ENCODE data around the gene ARHGEF19. TPM values are rescaled to one million over a fixed set of nuclear protein-coding genes. Genes with fewer than 3 reads are reported as not detected.

The ARHGEF19 gene
- total RNA-seq, 2 experiments from 2014 or later, result 10.7 to 12.1 TPM

- Mint-ChIP-seq H3K36me3 (ENCODE audit: low read depth) (no peaks in the 10 kb centered on the region), H3K9me3 (no peaks in the 10 kb centered on the region), H3K4me1 (peaks cover 25% of the 10 kb centered on the region), H3K4me3 (no peak overlapping the region), H3K27ac (no peak overlapping the region), H3K27me3 (peaks cover 6% of the 10 kb centered on the region)
- no peak for DNase-seq
- POLR2A ChIA-PET, result no interaction called here
- CTCF ChIA-PET, result interaction anchor here (0.9 kb wide), 1 partner anchor 140 kb away, joined by 3 read pairs; the partner anchor contains the start of gene FAM131C
These were observed 561 bp upstream of the ARHGEF19 start for GRCh38 chr1:16213013-16213412.

GRCh38 chr1:16211824-16212223, 628 bp downstream of the ARHGEF19 start:
- no peak for DNase-seq
- H3K9me3 Mint-ChIP-seq, result no peaks in the 10 kb centered on the region
- no peak overlapping the region for H3K27ac Mint-ChIP-seq
- no peaks in the 10 kb centered on the region for H3K36me3 Mint-ChIP-seq (ENCODE audit: low read depth)
- no peak overlapping the region for H3K4me3 Mint-ChIP-seq
- peaks cover 16% of the 10 kb centered on the region for H3K4me1 Mint-ChIP-seq
- ChIA-PET CTCF (interaction anchor here (1.1 to 1.2 kb wide), 3 partner anchors 10 to 31 kb away, joined by 3 read pairs; no protein-coding TSS in a partner anchor), POLR2A (no interaction called here)
- H3K27me3 Mint-ChIP-seq, result peaks cover 6% of the 10 kb centered on the region

DNA sequence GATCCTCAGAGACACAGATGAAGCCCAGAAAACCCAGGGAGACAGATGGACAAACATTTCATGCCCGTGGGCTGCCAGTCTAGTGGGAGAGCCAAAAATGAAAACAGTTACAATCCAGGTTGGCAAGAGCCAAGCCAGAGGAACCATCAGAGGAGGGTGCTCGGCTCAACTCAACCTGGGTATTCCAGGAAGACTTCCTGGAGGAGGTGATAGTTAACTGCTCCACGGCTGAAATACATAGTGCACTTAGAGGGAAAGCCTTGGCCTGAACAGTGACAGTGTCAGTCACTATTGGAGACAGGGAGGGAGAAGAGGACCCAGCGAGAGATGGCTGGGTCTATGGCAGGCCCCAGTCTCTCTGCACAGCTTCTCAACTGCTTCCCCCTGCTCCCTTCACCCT, 1.9 kb downstream of the ARHGEF19 start:
- H3K4me3 Mint-ChIP-seq, result no peak overlapping the region
- peaks cover 9% of the 10 kb centered on the region for H3K4me1 Mint-ChIP-seq
- ChIA-PET POLR2A (no interaction called here), CTCF (no interaction called here)
- no peaks in the 10 kb centered on the region for H3K9me3 Mint-ChIP-seq
- no peak for DNase-seq
- H3K36me3 Mint-ChIP-seq (ENCODE audit: low read depth), result no peaks in the 10 kb centered on the region
- peak overlapping the region; percentile 63 for H3K27ac Mint-ChIP-seq
- H3K27me3 Mint-ChIP-seq, result peaks cover 6% of the 10 kb centered on the region

GRCh38 chr1:16209847-16210407, 2.5 kb downstream of the ARHGEF19 start:
- Mint-ChIP-seq H3K27me3 (peaks cover 6% of the 10 kb centered on the region), H3K4me3 (no peak overlapping the region), H3K36me3 (ENCODE audit: low read depth) (no peaks in the 10 kb centered on the region), H3K9me3 (no peaks in the 10 kb centered on the region), H3K4me1 (peaks cover 9% of the 10 kb centered on the region), H3K27ac (no peak overlapping the region)
- ChIA-PET CTCF (no interaction called here), POLR2A (no interaction called here)
- no peak for DNase-seq

- no peak overlapping the region for H3K4me3 Mint-ChIP-seq
These were observed 3.2 kb downstream of the ARHGEF19 start for GRCh38 chr1:16209132-16209846.

DNA sequence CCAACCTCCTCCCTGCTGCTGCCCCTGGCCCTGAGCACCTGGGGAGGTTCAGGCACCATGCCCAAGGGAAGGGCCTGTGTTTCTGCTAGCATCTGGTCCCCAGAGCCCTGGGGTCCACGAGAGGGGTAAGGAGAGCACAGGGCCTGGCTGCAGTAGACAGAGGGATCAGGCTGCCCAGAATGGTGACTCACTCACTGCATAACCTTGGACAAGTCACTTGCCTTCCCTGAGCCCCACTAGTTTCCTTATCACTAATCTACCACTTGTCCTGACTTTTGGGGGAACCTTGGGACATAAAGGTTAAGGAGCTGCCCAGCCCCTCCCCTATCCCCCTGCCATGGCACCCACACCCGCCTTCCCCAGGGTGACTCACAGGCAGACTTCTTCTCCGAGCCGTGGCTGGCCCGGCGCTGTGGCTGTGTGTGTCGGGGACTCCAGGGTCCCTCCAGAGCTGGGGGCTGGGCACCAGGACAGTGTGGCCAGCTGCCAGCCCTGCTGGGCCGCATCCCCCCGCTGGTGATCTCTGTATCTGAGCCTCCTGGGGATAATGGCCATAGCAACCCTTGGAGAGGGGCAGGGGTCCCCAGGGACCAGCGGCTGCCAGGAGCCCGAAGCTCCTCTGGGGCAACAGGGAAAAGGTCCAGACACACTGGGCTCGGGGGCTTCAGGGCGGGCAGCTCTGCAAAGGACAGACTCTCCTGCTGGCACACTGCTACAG, 4.0 kb downstream of the ARHGEF19 start:
- POLR2A ChIA-PET, result no interaction called here

More at GRCh38 chr1:16209132-16209846, 3.2 kb downstream of the ARHGEF19 start:
- Mint-ChIP-seq H3K27me3 (peaks cover 6% of the 10 kb centered on the region), H3K27ac (peak overlapping the region; percentile 43), H3K4me1 (peaks cover 11% of the 10 kb centered on the region), H3K36me3 (ENCODE audit: low read depth) (no peaks in the 10 kb centered on the region), H3K9me3 (no peaks in the 10 kb centered on the region)
- ChIA-PET POLR2A (no interaction called here), CTCF (no interaction called here)
- no peak for DNase-seq

DNA sequence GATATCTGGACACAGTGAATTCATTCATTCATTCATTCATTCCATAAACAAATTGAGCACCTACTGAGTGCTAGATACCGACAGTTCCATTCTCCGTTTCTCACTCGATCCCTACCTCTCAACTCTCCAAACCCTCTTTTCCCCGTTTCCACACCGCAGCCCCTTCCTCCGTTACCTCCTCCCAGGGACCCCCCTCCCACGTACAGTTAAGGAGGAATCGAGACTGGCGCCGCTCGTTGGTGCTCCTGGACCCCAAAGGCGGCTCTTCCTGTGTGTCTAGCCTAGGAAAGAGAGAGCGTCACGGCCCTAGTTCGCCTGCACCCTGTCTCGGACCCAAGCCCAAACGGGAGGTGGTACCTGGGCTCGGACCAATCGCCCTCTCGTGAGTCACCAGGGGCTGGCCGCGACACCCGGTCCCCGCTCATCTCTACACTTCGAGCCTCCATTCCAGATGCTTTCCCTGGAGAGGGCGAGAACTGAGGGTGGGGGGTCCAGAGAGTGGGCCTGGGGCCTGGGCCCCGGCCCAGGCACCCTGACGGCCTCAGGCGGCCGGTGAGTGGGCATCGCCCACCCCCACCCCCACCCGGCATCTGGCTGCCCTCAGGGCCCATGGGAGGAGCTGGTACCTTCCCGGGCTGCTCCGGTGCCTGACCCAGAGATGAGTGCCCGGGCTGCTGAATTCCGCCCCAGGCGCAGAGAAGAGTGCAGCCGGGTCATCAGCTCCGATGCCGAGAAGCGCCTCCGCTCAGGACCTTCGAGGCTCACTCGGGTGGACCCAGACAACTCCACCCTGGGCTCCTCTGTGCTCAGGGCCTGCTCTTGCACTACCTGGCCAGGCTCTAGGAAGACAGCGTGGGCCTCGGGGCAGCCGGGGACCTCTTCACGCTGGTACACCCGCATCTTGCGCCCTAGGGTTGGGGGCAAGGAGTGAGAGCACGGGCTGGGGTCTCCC, 4.9 kb downstream of the ARHGEF19 start:
- peak overlapping the region; percentile 99 for H3K27ac Mint-ChIP-seq
- ChIA-PET POLR2A (interaction anchor here (1.4 kb wide), 1 partner anchor 9 kb away, joined by 8 read pairs; no protein-coding TSS in a partner anchor), CTCF (interaction anchor here (0.9 to 2.3 kb wide), 3 partner anchors 9 to 134 kb away, joined by 3 to 11 read pairs (median 4); partner anchors contain the start of gene FAM131C)
- H3K36me3 Mint-ChIP-seq (ENCODE audit: low read depth), result peaks cover 2% of the 10 kb centered on the region
- H3K9me3 Mint-ChIP-seq, result no peaks in the 10 kb centered on the region
- no peak for DNase-seq
- no peaks in the 10 kb centered on the region for H3K27me3 Mint-ChIP-seq
- H3K4me3 Mint-ChIP-seq, result peak overlapping the region; percentile 89
- peaks cover 11% of the 10 kb centered on the region for H3K4me1 Mint-ChIP-seq

More for the DNA sequence above, 4.0 kb downstream of the ARHGEF19 start:
- Mint-ChIP-seq H3K9me3 (no peaks in the 10 kb centered on the region), H3K36me3 (ENCODE audit: low read depth) (peaks cover 2% of the 10 kb centered on the region), H3K4me3 (peak overlapping the region; percentile 7), H3K4me1 (peaks cover 11% of the 10 kb centered on the region), H3K27me3 (peaks cover 6% of the 10 kb centered on the region), H3K27ac (no peak overlapping the region)
- no peak for DNase-seq
- CTCF ChIA-PET, result no interaction called here

DNA sequence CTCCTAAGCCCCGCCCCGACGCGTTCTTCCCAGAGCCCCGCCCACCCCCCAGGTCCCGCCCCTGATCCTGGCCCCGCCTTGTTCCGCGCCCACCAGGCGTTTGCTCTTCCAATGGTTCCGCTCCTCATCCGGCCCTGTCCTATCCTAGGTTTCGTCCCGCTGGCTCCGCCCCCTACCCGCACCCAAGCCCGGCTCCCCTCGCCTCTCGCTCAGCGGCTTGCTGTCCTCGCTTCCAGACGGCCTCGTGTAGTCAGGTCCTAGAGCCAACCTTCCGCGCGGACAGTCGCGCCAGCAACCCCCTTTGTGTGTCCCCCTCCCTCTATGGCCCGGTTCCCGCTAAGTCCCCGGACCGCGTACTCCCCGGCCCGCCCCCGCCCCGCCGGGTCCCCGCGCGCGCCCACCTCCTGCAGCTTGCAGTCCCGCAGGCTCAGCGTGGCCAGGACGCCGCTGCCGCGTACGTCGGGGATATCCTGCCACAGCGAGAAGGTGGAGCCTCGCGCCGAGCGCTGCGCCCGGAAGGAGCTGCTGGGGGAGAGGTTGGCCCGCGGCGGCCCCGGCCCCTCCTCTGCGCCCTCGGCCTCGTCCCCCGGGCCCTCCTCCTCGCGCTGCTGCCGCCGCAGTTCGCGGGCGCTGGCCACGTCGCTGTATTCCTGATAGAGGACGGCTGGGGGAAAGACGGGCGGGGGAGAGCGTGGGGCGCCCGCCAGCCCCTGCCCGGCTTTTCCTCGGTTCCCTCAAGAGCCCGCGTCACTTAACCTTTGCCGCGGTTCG, 5.7 kb downstream of the ARHGEF19 start:
- Mint-ChIP-seq H3K4me1 (peaks cover 11% of the 10 kb centered on the region), H3K9me3 (no peaks in the 10 kb centered on the region)

GRCh38 chr1:16205891-16206546, 6.4 kb downstream of the ARHGEF19 start:
- Mint-ChIP-seq H3K9me3 (no peaks in the 10 kb centered on the region), H3K36me3 (ENCODE audit: low read depth) (peaks cover 2% of the 10 kb centered on the region), H3K27ac (peak overlapping the region; percentile 99), H3K4me3 (peak overlapping the region; percentile 89), H3K4me1 (peaks cover 11% of the 10 kb centered on the region), H3K27me3 (no peaks in the 10 kb centered on the region)
- ChIA-PET CTCF (interaction anchor here (2.3 kb wide), 1 partner anchor 11 kb away, joined by 11 read pairs; no protein-coding TSS in a partner anchor), POLR2A (interaction anchor here (1.4 kb wide), 1 partner anchor 11 kb away, joined by 8 read pairs; no protein-coding TSS in a partner anchor)
- DNase-seq, result no peak

More for the DNA sequence above, 5.7 kb downstream of the ARHGEF19 start:
- CTCF ChIA-PET, result interaction anchor here (0.9 to 2.3 kb wide), 3 partner anchors 10 to 134 kb away, joined by 3 to 11 read pairs (median 4); partner anchors contain the start of gene FAM131C
- H3K36me3 Mint-ChIP-seq (ENCODE audit: low read depth), result peaks cover 2% of the 10 kb centered on the region
- H3K27ac Mint-ChIP-seq, result peak overlapping the region; percentile 99
- DNase-seq, result peak; percentile 95
- H3K27me3 Mint-ChIP-seq, result no peaks in the 10 kb centered on the region
- POLR2A ChIA-PET, result interaction anchor here (1.4 kb wide), 1 partner anchor 10 kb away, joined by 8 read pairs; no protein-coding TSS in a partner anchor
- H3K4me3 Mint-ChIP-seq, result peak overlapping the region; percentile 89

DNA sequence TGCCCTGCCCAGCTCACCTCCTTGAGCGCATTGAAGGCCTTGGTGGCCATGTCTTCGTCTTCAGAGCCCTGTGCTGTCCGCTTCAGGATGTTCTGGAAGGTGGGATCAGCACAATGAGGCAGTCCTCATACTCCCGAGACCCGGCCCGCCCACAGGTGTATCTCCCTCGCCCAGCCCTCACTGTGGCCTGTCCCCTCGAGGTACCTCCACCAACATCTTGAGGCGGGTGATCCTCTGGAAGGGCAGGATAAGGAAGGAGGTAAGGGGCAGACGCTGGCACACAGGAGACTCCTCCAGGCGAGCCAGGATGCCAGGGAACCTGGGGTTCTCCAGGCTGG, 7.1 kb downstream of the ARHGEF19 start:
- CTCF ChIA-PET, result interaction anchor here (1.0 to 1.4 kb wide), 4 partner anchors 12 to 158 kb away, joined by 3 to 7 read pairs (median 6); no protein-coding TSS in a partner anchor

More for the DNA sequence above, 7.1 kb downstream of the ARHGEF19 start:
- H3K27ac Mint-ChIP-seq, result no peak overlapping the region
- no peaks in the 10 kb centered on the region for H3K27me3 Mint-ChIP-seq
- no peaks in the 10 kb centered on the region for H3K9me3 Mint-ChIP-seq
- peaks cover 2% of the 10 kb centered on the region for H3K36me3 Mint-ChIP-seq (ENCODE audit: low read depth)
- H3K4me1 Mint-ChIP-seq, result peaks cover 11% of the 10 kb centered on the region
- DNase-seq, result no peak
- no peak overlapping the region for H3K4me3 Mint-ChIP-seq
- POLR2A ChIA-PET, result no interaction called here
